DMS53 treated with DMSO at 0.1 percent for 48 hours (cell line): ENCODE results near the gene RAP1GAP2.
"Not testable (repeated sequence)": the region's sequence is repeated elsewhere in the genome, so short reads cannot be mapped to it uniquely, and the experiment has no call there.

Experiments
- DNase-seq: peaks from one replicate; lab custom pipeline; 2025; ENCODE audit not compliant: unreplicated experiment; lab: John Stamatoyannopoulos, UW

RAP1GAP2 gene

DNA sequence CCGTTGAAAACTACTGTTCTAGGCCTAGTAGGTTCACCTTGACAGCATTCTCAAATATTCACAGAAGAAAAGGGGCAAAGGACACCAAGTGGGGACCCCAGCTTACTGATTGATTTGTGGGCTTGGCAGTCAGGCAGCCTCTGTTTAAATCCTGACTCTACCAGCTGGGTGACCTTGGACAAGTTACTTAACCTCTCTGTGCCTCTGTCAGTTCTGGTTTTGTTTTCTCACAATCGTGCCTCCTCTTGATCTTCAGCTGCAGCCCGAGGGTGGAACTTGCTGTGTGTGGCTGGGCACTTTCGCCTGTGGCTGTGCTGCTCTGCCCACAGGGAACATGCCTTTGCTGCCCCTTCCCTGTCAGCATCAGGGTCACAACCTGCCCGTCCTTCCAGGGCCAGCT, 17.8 kb downstream of the RAP1GAP2 start:
- no peak for DNase-seq

GRCh38 chr17:2814481-2815341, 18.5 kb downstream of the RAP1GAP2 start:
- no peak for DNase-seq

DNA sequence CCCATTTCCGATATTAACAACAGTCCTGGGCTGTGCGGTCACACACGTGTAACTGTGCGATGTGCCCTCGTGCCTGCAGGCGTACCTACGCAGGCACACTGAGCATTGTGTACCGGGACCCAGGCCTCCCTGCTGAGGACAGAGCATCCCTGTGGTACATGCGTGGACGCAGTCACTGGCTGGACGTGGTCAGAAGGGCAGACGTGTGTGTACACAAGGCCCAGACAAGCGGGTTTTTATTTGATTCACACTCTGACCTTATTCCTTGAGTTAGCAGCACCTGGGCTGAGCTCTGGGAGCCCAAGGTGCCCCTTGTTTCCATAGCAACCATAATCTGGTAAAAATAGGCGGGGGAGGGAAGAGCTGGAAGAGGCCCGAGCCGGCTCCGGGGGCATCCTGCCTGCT, 19.5 kb downstream of the RAP1GAP2 start:
- peak; percentile 21 for DNase-seq

- no peak for DNase-seq
Measured at GRCh38 chr17:2816688-2817087, 20.4 kb downstream of the RAP1GAP2 start.

DNA sequence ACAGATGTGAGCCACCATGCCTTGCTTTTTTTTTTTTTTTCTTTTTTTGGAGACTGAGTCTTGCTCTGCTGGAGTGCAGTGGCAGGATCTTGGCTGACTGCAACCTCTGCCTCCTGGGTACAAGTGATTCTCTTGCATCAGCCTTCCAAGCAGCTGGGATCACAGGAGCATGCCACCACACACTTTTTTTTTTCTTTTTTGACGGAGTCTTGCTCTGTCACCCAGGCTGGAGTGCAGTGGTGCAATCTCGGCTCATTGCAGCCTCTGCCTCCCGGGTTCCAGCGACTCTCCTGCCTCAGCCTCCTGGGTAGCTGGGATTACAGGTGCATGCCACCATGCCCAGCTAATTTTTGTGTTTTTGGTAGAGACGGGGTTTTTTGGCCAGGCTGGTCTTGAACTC, 23.1 kb downstream of the RAP1GAP2 start:
- DNase-seq: not testable (repeated sequence)

DNA sequence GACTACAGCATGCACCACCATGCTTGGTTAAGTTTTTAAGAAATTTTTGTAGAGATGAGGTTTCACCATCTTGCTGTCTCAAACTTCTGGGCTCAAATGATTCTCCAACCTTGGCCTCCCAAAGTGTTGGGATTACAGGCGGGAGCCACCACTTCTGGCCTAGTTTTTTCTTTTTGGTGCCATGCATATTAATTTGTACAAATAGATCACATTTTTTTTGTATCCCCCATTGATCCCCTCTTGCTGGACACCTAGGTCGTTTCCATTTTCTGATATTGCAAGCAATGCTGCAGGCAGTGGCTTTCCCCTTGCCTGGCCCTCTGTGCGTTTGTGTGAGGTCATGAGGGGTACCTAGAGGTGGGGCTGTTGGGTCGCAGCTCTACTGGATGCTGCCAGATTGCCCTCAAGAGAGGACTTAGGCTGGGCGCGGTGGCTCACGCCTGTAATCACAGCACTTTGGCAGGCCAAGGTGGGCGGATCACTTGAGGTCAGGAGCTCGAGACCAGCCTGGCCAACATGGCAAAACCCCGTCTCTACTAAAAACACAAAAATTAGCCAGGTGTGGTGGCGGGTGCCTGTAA, 23.8 kb downstream of the RAP1GAP2 start:
- DNase-seq: no peak

GRCh38 chr17:2821868-2822267, 25.6 kb downstream of the RAP1GAP2 start:
- DNase-seq: no peak

DNA sequence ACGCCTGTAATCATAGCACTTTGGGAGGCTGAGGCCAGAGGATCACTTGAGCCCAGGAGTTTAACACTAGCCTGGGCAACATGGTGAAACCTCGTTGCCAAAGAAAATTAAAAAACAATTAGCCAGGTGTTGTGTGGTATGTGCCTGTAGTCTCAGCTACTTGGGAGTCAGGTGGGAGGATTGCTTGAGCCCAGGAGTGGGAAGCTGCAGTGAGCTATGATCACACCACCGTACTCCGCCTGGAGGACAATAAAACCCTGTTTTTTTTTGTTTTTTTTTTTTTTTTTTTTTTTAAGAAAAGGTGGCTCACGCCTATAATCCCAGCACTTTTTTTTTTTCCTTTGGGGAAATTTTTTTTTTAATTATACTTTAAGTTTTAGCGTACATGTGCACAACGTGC, 26.1 kb downstream of the RAP1GAP2 start:
- no peak for DNase-seq

DNA sequence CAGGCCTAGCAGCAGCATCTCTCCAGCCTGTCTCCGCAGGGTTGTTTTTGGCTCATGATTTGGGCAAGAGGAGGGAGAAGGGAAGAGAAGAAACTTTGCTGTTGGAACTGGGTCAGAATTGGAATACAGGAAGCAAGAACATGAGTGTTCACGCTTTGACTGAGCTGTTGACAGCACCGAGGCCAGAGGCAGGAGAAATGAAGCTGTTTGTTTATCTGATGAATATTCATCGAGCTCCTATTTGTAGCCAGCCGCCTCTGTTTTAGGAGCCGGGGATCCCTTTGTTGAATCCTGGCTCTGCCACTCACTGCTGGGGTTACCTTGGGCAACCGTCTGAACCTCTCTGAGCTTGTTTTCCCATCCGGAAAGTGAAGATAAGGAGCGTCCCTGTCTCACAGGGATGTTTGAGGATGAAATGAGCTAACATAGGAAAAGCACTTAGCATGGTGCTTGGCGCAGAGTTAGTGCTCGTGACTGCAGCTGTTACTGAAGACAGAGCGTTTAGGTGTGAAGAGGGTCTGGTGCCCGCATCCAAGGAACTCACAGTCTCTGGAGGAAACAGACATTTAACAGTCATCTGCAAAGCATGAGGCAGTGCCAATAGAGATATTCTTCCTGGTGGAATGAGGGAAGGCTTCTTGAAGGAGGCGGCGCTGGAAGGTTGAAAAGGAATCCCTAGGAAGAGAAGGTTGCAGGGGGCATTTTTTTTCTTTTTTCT, 29.2 kb downstream of the RAP1GAP2 start:
- DNase-seq: no peak

DNA sequence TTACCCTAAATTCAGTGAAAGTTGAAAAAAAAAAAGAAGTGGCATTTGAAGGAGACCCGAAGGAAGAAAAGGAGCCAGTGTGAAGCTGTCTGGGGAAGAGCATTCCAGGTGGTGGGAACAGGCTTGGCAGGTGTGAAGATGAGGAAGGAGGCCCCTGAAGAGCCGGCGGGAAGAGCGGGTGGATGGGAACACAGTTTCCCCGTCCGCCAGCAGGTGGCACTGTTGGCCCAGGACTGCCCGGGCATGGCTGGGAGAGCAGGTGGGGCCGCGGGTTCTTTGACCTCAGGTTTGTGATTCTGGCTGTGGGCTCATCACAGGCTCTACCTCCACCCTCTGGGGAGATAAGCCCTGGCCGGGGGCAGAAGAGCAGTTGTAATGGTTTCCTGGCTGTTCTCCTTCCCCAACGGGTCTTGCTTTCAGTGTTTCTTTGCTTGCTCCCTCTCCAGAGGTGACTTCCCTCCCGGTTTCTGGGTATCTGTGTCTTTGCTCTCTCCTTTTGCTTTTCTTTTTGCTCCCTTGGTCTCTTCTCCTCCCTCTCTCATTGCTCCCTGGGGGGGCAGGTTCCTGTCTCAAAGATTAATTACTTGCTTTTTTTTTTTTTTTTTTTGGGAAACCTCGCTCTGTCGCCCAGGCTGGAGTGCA, 32.3 kb downstream of the RAP1GAP2 start:
- peak; percentile 24 for DNase-seq

- DNase-seq: no peak
Measured at GRCh38 chr17:2830678-2831077, 34.4 kb downstream of the RAP1GAP2 start.

- DNase-seq: no peak
Measured at GRCh38 chr17:2835780-2836179, 39.5 kb downstream of the RAP1GAP2 start.

- DNase-seq: no peak
Measured at GRCh38 chr17:2837147-2837561, 40.9 kb downstream of the RAP1GAP2 start.

- DNase-seq: no peak
Measured at GRCh38 chr17:2841606-2842005, 45.4 kb downstream of the RAP1GAP2 start.

- no peak for DNase-seq
Measured at GRCh38 chr17:2842464-2842863, 46.2 kb downstream of the RAP1GAP2 start.

GRCh38 chr17:2844416-2844815, 48.2 kb downstream of the RAP1GAP2 start:
- peak; percentile 79 for DNase-seq

DNA sequence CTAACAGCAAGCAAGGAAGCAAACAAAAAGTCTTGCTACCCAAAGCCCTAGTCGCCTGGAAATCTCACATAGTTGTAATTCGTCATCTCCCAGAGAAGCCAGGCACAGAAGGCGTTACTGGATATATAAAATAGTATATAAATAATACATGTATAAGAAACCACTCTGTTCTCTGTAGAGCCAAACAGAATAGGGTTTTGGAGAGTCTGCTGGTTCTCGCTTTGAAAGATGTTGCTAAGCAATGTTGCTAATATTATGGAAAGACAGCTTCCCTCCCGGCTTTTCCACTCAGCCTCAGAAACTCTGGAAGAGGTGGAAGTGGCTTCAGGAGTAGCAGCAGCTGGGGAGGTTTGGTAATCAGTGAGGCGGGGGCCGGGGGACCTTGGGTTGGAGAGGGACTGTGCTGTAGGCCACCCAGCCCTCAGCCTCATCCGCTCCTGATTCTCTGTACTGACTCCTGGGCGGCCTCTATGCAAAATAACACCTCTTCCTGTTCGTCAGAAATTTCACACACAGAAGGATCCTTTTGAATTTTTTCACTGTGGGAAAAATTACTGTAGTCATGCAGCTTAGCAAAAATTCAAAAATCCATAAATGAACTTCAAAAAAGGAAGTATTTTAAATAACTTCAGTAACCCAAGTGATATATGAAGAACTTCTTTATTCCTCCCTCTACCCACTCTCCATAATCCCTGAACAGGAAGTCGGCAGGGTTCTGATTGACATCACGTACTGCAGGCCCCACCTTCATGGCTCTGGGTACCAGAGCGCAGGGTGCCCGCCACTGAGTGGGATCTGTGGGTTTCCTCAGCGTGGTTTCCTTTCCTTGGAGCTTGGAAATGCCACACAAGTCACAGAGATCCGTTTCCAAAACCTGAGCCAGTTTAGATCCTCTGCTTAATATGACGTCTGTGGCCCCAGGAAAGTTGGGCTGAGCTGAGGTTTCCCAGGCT, 51.4 kb downstream of the RAP1GAP2 start:
- no peak for DNase-seq

- DNase-seq: no peak
Measured at GRCh38 chr17:2849327-2849670, 53.1 kb downstream of the RAP1GAP2 start.

DNA sequence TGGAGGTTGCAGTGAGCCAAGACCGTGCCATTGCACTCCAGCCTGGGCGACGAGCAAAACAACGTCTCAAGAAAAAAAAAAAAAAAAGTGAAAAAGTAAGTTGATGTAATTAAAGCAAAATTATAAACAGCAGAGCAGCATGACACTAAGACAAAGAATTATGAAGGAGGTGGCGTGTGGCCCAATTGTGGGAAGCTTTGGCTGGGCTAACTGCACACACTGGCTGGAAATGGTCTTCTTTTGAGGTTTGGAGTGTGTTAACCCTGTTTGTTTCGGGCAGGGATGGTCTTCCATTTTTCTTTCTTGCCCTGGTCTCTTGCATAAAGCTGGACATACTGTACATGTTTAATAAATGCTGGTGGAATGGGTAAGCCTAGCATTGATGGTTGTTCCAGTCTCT, 54.8 kb downstream of the RAP1GAP2 start:
- DNase-seq: no peak

- no peak for DNase-seq
Measured at GRCh38 chr17:2851615-2852014, 55.4 kb downstream of the RAP1GAP2 start.
